ENCODE data around the gene CPA2. TPM values are rescaled to one million over a fixed set of nuclear protein-coding genes. Genes with fewer than 3 reads are reported as not detected.
A peak's percentile ranks its signal among the peaks of the same experiment; 100 is the strongest.
"Not testable (repeated sequence)": the region's sequence is repeated elsewhere in the genome, so short reads cannot be mapped to it uniquely, and the experiment has no call there.

CPA2 gene
- total RNA-seq, 2 experiments from 2014 or later: not detected

- CTCF ChIA-PET: no interaction called here
- Mint-ChIP-seq H3K4me1 (no peaks in the 10 kb centered on the region), H3K9me3 (ENCODE audit: low read depth) (no peaks in the 10 kb centered on the region), H3K27me3 (peaks cover 18% of the 10 kb centered on the region), H3K36me3 (no peaks in the 10 kb centered on the region), H3K4me3 (no peak overlapping the region), H3K27ac (no peak overlapping the region)
- no peak for ATAC-seq
- no peak for DNase-seq
These were observed 32.6 kb upstream of the CPA2 start for GRCh38 chr7:130234078-130234477.

GRCh38 chr7:130236361-130236760 lies 30.3 kb upstream of the CPA2 start:
- H3K27ac Mint-ChIP-seq; DNase-seq; H3K4me3 Mint-ChIP-seq; H3K36me3 Mint-ChIP-seq; H3K9me3 Mint-ChIP-seq (ENCODE audit: low read depth); H3K4me1 Mint-ChIP-seq; ATAC-seq; CTCF ChIA-PET: not testable (repeated sequence)
- H3K27me3 Mint-ChIP-seq: peaks cover 18% of the 10 kb centered on the region

GRCh38 chr7:130240240-130240639 lies 26.4 kb upstream of the CPA2 start:
- H3K27me3 Mint-ChIP-seq: peaks cover 29% of the 10 kb centered on the region
- H3K9me3 Mint-ChIP-seq (ENCODE audit: low read depth): no peaks in the 10 kb centered on the region
- peaks cover 2% of the 10 kb centered on the region for H3K36me3 Mint-ChIP-seq
- no peak overlapping the region for H3K4me3 Mint-ChIP-seq
- CTCF ChIA-PET: interaction anchor here (0.6 to 1.7 kb wide), 4 partner anchors 22 to 518 kb away, joined by 3 to 7 read pairs (median 3); no protein-coding TSS in a partner anchor
- ATAC-seq (no peak), DNase-seq (no peak)
- peaks cover 18% of the 10 kb centered on the region for H3K4me1 Mint-ChIP-seq
- no peak overlapping the region for H3K27ac Mint-ChIP-seq

- ATAC-seq (peak; percentile 84), DNase-seq (peak; percentile 71)
- peaks cover 7% of the 10 kb centered on the region for H3K36me3 Mint-ChIP-seq
- no peak overlapping the region for H3K4me3 Mint-ChIP-seq
- peaks cover 18% of the 10 kb centered on the region for H3K4me1 Mint-ChIP-seq
- peaks cover 4% of the 10 kb centered on the region for H3K9me3 Mint-ChIP-seq (ENCODE audit: low read depth)
- H3K27me3 Mint-ChIP-seq: peaks cover 20% of the 10 kb centered on the region
- CTCF ChIA-PET: interaction anchor here (1.0 to 2.0 kb wide), 5 partner anchors 33 to 589 kb away, joined by 3 to 11 read pairs (median 5); partner anchors contain the start of gene KLHDC10
- H3K27ac Mint-ChIP-seq: no peak overlapping the region
These were observed 24.3 kb upstream of the CPA2 start for GRCh38 chr7:130242198-130243014.

- H3K27me3 Mint-ChIP-seq: peaks cover 19% of the 10 kb centered on the region
- peak overlapping the region; percentile 24 for H3K4me3 Mint-ChIP-seq
- DNase-seq; ATAC-seq; H3K9me3 Mint-ChIP-seq (ENCODE audit: low read depth); H3K27ac Mint-ChIP-seq; H3K36me3 Mint-ChIP-seq: not testable (repeated sequence)
- CTCF ChIA-PET: interaction anchor here (1.0 to 2.0 kb wide), 6 partner anchors 74 to 588 kb away, joined by 3 to 11 read pairs (median 4); partner anchors contain the start of gene KLHDC10
- H3K4me1 Mint-ChIP-seq: peaks cover 18% of the 10 kb centered on the region
These were observed 23.2 kb upstream of the CPA2 start for GRCh38 chr7:130243486-130243885.

GRCh38 chr7:130246491-130246890 lies 20.2 kb upstream of the CPA2 start:
- Mint-ChIP-seq H3K27me3 (peaks cover 25% of the 10 kb centered on the region), H3K4me1 (peaks cover 18% of the 10 kb centered on the region)
- H3K4me3 Mint-ChIP-seq; DNase-seq; CTCF ChIA-PET; ATAC-seq; H3K27ac Mint-ChIP-seq; H3K9me3 Mint-ChIP-seq (ENCODE audit: low read depth); H3K36me3 Mint-ChIP-seq: not testable (repeated sequence)

GRCh38 chr7:130248842-130249241 lies 17.8 kb upstream of the CPA2 start:
- ATAC-seq; H3K4me3 Mint-ChIP-seq; H3K9me3 Mint-ChIP-seq (ENCODE audit: low read depth); DNase-seq; H3K36me3 Mint-ChIP-seq; H3K4me1 Mint-ChIP-seq; H3K27ac Mint-ChIP-seq; CTCF ChIA-PET: not testable (repeated sequence)
- peaks cover 41% of the 10 kb centered on the region for H3K27me3 Mint-ChIP-seq

- CTCF ChIA-PET; H3K27ac Mint-ChIP-seq; ATAC-seq; H3K4me3 Mint-ChIP-seq; H3K9me3 Mint-ChIP-seq (ENCODE audit: low read depth); H3K4me1 Mint-ChIP-seq; H3K36me3 Mint-ChIP-seq; DNase-seq: not testable (repeated sequence)
- H3K27me3 Mint-ChIP-seq: peaks cover 34% of the 10 kb centered on the region
These were observed 17.0 kb upstream of the CPA2 start for GRCh38 chr7:130249626-130250025.

GRCh38 chr7:130254555-130254954 lies 12.1 kb upstream of the CPA2 start:
- DNase-seq (no peak), ATAC-seq (no peak)
- Mint-ChIP-seq H3K9me3 (ENCODE audit: low read depth) (peaks cover 7% of the 10 kb centered on the region), H3K4me3 (no peak overlapping the region), H3K27me3 (peaks cover 22% of the 10 kb centered on the region), H3K4me1 (no peaks in the 10 kb centered on the region), H3K27ac (no peak overlapping the region), H3K36me3 (peaks cover 5% of the 10 kb centered on the region)
- CTCF ChIA-PET: no interaction called here

- CTCF ChIA-PET: no interaction called here
- peaks cover 5% of the 10 kb centered on the region for H3K36me3 Mint-ChIP-seq
- no peak for ATAC-seq
- DNase-seq: no peak
- H3K9me3 Mint-ChIP-seq (ENCODE audit: low read depth): peaks cover 7% of the 10 kb centered on the region
- no peak overlapping the region for H3K4me3 Mint-ChIP-seq
- peaks cover 13% of the 10 kb centered on the region for H3K27me3 Mint-ChIP-seq
- no peak overlapping the region for H3K27ac Mint-ChIP-seq
- H3K4me1 Mint-ChIP-seq: no peaks in the 10 kb centered on the region
These were observed 10.0 kb upstream of the CPA2 start for GRCh38 chr7:130256704-130257103.

- H3K27me3 Mint-ChIP-seq: no peaks in the 10 kb centered on the region
- no peak overlapping the region for H3K27ac Mint-ChIP-seq
- peaks cover 3% of the 10 kb centered on the region for H3K9me3 Mint-ChIP-seq (ENCODE audit: low read depth)
- ATAC-seq (no peak), DNase-seq (no peak)
- H3K36me3 Mint-ChIP-seq: peaks cover 4% of the 10 kb centered on the region
- H3K4me3 Mint-ChIP-seq: no peak overlapping the region
- CTCF ChIA-PET: interaction anchor here (0.8 kb wide), 1 partner anchor 82 kb away, joined by 3 read pairs; no protein-coding TSS in a partner anchor
- H3K4me1 Mint-ChIP-seq: no peaks in the 10 kb centered on the region
These were observed 8.1 kb upstream of the CPA2 start for GRCh38 chr7:130258494-130259078.

- CTCF ChIA-PET: interaction anchor here (0.7 kb wide), 1 partner anchor 383 kb away, joined by 3 read pairs; no protein-coding TSS in a partner anchor
- Mint-ChIP-seq H3K36me3 (peaks cover 3% of the 10 kb centered on the region), H3K4me3 (no peak overlapping the region), H3K9me3 (ENCODE audit: low read depth) (no peaks in the 10 kb centered on the region), H3K4me1 (no peaks in the 10 kb centered on the region), H3K27ac (no peak overlapping the region), H3K27me3 (peaks cover 6% of the 10 kb centered on the region)
- DNase-seq: no peak
- ATAC-seq: no peak
These were observed 4.2 kb upstream of the CPA2 start for GRCh38 chr7:130262448-130262847.

GRCh38 chr7:130263130-130263529 lies 3.5 kb upstream of the CPA2 start:
- no peak overlapping the region for H3K27ac Mint-ChIP-seq

GRCh38 chr7:130266961-130267321 lies 278 bp downstream of the CPA2 start:
- DNase-seq (no peak), ATAC-seq (no peak)
- H3K27ac Mint-ChIP-seq: no peak overlapping the region
- CTCF ChIA-PET: no interaction called here
- no peaks in the 10 kb centered on the region for H3K4me1 Mint-ChIP-seq
- H3K9me3 Mint-ChIP-seq (ENCODE audit: low read depth): no peaks in the 10 kb centered on the region
- no peaks in the 10 kb centered on the region for H3K36me3 Mint-ChIP-seq
- H3K27me3 Mint-ChIP-seq: peaks cover 7% of the 10 kb centered on the region
- no peak overlapping the region for H3K4me3 Mint-ChIP-seq

More at GRCh38 chr7:130263130-130263529, 3.5 kb upstream of the CPA2 start:
- ATAC-seq (no peak), DNase-seq (no peak)
- Mint-ChIP-seq H3K4me1 (no peaks in the 10 kb centered on the region), H3K4me3 (no peak overlapping the region), H3K36me3 (peaks cover 3% of the 10 kb centered on the region), H3K9me3 (ENCODE audit: low read depth) (no peaks in the 10 kb centered on the region), H3K27me3 (peaks cover 6% of the 10 kb centered on the region)
- CTCF ChIA-PET: no interaction called here

Measured in activated CD8-positive, alpha-beta memory T cell treated with anti-CD3 and anti-CD28 coated beads, Interleukin-2, amount 10 ng/mL, durations not matched to agents 7 days and 5 days (primary cell).